HG02870 (cell line): ENCODE results near the gene FKBP10.
"Not testable (repeated sequence)": the region's sequence is repeated elsewhere in the genome, so short reads cannot be mapped to it uniquely, and the experiment has no call there.

Source experiments
- ATAC-seq: cut with Tn5 transposase; IDR thresholded peaks from one replicate; pipeline ENCODE4 v1.9.1; 2021; ENCODE audit warnings: mild to moderate bottlenecking, moderate library complexity; ENCODE audit not compliant: unreplicated experiment

Gene FKBP10

GRCh38 chr17:41806685-41807445 is 5.9 kb upstream of the FKBP10 start:
- ATAC-seq, result no peak

- no peak for ATAC-seq
These were observed 1.9 kb upstream of the FKBP10 start for GRCh38 chr17:41810659-41811548.

GRCh38 chr17:41811549-41812380 is 1.0 kb upstream of the FKBP10 start, which contains the start of gene P3H4:
Gene P3H4 (minus strand): TSS chr17:41811949. CDS start chr17:41811915, 34 bp downstream.
- ATAC-seq, result peak; percentile 55

GRCh38 chr17:41813152-41813680 is 412 bp downstream of the FKBP10 start:
- ATAC-seq, result no peak

GRCh38 chr17:41813699-41814124 is 908 bp downstream of the FKBP10 start:
- ATAC-seq, result no peak

- ATAC-seq, result no peak
These were observed 1.4 kb downstream of the FKBP10 start for GRCh38 chr17:41814195-41814594.

GRCh38 chr17:41816637-41817320 is 4.0 kb downstream of the FKBP10 start:
- no peak for ATAC-seq

GRCh38 chr17:41818024-41818423 is 5.2 kb downstream of the FKBP10 start:
- no peak for ATAC-seq

GRCh38 chr17:41821776-41822175 is 9.0 kb downstream of the FKBP10 start:
- ATAC-seq, result no peak

- ATAC-seq, result no peak
These were observed 9.7 kb downstream of the FKBP10 start for GRCh38 chr17:41822216-41823140.

GRCh38 chr17:41823141-41823524 is 10.3 kb downstream of the FKBP10 start:
- ATAC-seq, result no peak

GRCh38 chr17:41823580-41823979 is 10.8 kb downstream of the FKBP10 start:
- no peak for ATAC-seq

- ATAC-seq, result no peak
These were observed 11.3 kb downstream of the FKBP10 start for GRCh38 chr17:41824086-41824485.

- ATAC-seq, result no peak
These were observed 12.5 kb downstream of the FKBP10 start for GRCh38 chr17:41825175-41825845.

GRCh38 chr17:41829961-41830360 is 17.2 kb downstream of the FKBP10 start:
- not testable (repeated sequence) for ATAC-seq

GRCh38 chr17:41835214-41835799 is 22.5 kb downstream of the FKBP10 start:
- peak; percentile 29 for ATAC-seq

GRCh38 chr17:41835800-41836549 is 23.2 kb downstream of the FKBP10 start, which contains the start of gene NT5C3B:
Gene NT5C3B (minus strand): TSS chr17:41836232. CDS start chr17:41836193, 39 bp downstream.
- ATAC-seq, result peak; percentile 62
